HG03066 (cell line): ENCODE results near the gene FAM200B.
"Not testable (repeated sequence)": the region's sequence is repeated elsewhere in the genome, so short reads cannot be mapped to it uniquely, and the experiment has no call there.

Source experiments
- ATAC-seq: cut with Tn5 transposase; IDR thresholded peaks from one replicate; pipeline ENCODE4 v1.9.1; 2021; ENCODE audit warnings: low read depth; ENCODE audit not compliant: unreplicated experiment

FAM200B gene

GRCh38 chr4:15729910-15730533, 48.4 kb downstream of the FAM200B start:
- no peak for ATAC-seq

- not testable (repeated sequence) for ATAC-seq
Observed at GRCh38 chr4:15733061-15733460, 51.4 kb downstream of the FAM200B start.

- no peak for ATAC-seq
Observed at GRCh38 chr4:15735536-15735935, 53.9 kb downstream of the FAM200B start.

GRCh38 chr4:15736514-15737050, 55.0 kb downstream of the FAM200B start:
- no peak for ATAC-seq

GRCh38 chr4:15737255-15737654, 55.6 kb downstream of the FAM200B start:
- ATAC-seq, result no peak

- ATAC-seq, result no peak
Observed at GRCh38 chr4:15738877-15739276, 57.2 kb downstream of the FAM200B start.
